ENCODE results near the gene MTA3.

- TF ChIP-seq CTCF (IDR thresholded peaks at IDR 0.05) (no peak), POLR2A (IDR thresholded peaks at IDR 0.05) (no peak), POLR2AphosphoS5 (IDR thresholded peaks at IDR 0.05) (no peak)
Measured at GRCh38 chr2:42789751-42790150, 221.3 kb downstream of the MTA3 start.

All from breast epithelium (tissue), 3 donors.